Activated T-cell treated with anti-CD3 and anti-CD28 coated beads for 48 hours (primary cell): ENCODE data around the gene TMEM200C.
A peak's percentile ranks its signal among the peaks of the same experiment; 100 is the strongest.
"Not testable (repeated sequence)": the region's sequence is repeated elsewhere in the genome, so short reads cannot be mapped to it uniquely, and the experiment has no call there.

ENCODE experiments used
- DNase-seq: peaks from one replicate; pipeline ENCODE4 v3.0.0-alpha.2; 2020; ENCODE audit warnings: low read depth

Gene TMEM200C

DNA sequence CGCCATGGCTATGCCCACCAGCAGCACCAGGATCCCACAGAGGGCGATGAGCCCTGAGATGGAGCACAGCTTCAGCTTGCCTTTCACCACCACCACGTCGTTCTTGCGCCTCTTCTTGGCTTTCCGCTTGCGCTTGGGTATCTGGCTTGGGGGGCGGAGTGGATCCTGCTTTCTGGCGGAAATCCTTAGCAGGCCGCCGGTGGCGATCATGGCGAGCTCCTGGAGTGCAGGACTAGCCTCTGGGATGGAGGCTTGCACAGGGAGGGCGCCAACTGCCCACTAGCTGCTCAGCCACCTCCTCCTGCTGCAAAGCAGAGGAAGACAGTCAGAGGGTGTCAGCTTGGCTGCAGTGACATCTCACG is 3.5 kb downstream of the TMEM200C start:
- DNase-seq, result no peak

DNA sequence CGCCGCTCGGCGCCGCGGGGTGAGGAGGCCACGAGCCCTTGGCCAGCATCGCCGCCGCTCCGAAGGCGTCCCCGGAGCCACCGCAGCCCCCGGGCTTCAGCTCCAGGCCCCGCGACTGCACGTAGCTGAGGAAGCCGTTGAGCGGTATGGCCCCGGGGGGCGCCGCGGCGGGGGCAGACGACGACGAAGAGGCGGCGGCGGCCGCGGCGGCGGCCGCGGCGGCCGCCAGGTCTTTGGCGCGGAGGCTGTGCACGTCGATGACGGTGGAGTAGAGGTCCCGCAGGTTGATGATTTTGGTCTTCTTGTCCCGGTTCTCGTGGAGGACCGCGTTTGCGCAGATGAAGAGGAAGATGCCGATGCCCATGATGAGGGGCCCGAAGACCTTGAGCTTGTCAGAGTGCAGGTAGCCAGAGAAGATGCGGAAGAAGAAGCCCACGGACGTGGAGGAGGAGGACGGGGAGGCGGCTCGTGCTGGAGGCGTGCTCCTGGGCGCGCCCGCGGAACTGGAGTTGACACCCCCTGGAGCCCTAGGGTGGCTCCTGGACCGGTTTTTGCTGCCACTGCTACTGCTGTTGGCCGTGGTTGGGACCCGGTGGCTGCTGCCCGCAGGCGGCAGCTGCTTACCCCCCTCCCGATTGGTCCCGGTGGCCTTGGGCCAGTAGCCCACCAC is 4.0 kb downstream of the TMEM200C start:
- DNase-seq, result no peak

- DNase-seq, result peak; percentile 48
Measured at GRCh38 chr18:5890331-5891183, 4.8 kb downstream of the TMEM200C start.

GRCh38 chr18:5885361-5885760 is 10.0 kb downstream of the TMEM200C start:
- DNase-seq, result no peak

DNA sequence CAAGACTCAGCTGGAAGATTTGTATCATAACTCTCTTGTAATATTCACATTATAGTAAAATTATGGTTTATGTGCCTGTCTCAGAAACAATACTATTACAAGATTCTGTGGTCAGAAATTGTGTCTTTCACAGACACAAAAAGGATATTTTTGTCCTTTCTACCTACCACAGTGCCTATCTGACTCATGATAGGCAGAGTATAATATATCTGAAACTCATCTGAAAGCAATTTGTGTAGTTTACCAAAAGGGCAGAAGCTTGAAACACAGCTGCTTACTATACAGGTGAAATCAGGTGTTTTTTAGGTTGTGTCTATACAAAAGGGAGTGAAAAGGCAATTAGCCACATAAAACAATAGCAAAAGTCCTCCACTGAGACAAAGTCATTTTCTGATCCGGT is 10.9 kb downstream of the TMEM200C start:
- DNase-seq, result no peak

DNA sequence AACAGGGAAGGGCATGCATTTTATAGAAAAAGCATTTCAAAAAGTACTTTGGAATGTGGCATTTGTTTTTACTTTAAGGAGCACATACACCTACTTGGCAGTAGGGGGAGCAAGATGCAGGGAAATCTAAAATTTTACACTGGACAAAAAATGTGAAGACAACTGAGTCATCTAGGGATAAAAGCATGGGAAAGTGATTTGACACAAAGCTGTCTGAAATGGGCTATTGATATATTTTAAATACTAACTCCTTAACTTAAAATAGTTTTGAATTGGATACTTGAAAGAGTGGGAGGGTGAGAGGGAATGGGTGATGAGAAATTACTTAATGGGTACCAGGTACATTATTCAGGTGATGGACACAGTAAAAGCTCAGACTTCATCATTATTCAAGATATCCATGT is 15.8 kb downstream of the TMEM200C start:
- no peak for DNase-seq

DNA sequence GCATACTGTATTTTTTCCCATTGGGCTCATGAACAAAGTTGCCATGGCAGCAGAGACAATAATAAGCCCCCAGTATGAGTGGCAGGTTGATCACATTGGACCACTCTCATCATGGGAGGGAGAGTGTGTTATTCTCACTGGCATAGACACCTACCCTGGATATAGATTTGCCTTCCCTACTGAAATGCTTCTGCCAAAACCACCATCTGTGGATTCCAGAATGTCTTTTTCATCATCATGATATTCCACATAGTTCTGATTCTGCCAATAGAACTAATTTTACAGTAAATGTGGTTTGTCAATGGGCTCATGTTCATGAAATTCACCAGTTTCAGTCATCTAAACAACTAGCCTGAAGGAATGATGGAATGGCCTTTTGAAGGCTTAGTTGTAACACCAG is 18.4 kb downstream of the TMEM200C start:
- DNase-seq, result no peak

DNA sequence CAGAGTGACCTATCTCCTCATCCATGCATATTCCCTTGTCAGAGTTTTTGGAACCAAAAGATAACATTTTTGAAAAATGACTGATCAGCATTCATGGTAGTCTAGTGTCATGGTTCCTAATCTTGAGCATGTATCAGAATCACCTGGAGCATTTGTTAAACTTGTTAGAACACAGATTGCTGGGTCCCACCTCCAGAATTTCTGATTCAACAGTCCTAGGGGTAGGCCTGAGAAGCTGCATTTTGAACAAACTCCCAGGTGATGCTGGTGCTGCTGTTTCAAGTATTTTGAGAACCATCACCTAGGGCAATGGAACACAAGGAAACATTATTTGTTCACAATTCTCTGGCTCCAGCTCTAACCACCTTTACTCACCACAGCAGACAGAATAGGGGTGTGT is 21.0 kb downstream of the TMEM200C start:
- DNase-seq, result no peak

DNA sequence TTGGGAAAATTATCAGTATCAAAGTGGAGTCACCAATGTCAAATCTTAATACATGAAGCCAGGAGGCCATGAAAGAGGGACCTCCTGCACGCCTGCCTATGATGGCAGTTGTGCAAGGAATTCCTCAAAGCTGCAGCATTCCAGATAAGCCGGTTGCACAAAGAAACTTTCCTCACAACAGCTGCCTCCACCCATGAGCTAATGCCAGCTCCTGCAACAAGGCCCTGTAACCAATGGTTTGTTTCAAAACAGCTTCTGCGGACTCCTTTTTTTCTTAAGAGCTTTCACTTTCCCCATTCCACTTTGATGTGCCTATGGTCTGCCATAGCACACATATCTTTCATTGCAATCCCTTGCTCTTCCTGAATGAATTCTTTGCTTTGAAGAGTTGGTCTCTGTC is 22.4 kb downstream of the TMEM200C start:
- DNase-seq, result no peak

- DNase-seq, result no peak
Measured at GRCh38 chr18:5871426-5871825, 23.9 kb downstream of the TMEM200C start.

DNA sequence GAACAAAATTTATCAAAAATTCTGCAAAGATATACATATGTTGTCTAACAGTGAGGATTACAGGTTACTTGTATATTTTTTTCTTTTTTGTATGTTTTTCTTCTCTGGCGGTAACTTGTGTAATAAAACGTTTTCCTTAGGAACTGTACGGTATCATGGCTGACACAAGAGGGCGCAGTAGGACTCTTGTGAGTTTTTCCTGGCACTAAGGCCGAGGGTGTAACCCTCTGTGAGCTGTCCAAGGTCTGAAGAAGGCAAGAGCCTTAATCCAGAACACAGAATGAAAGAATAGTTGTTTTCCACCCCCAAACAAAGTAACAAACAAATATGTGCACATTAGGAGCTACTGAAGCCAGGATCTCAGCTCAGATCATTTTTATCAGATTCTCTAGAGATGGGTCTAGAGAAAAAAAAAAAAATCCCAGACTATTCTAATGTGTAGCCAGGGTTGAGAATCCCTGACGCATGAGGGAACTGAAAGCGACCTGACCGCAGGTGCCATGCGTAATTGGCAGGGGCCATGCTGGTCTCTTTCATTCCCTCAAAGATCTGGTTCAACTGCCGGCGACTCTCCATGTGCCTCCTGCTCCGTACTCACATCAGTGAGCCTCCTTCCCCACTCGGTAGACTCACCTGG is 27.0 kb downstream of the TMEM200C start:
- peak; percentile 23 for DNase-seq

- no peak for DNase-seq
Measured at GRCh38 chr18:5865521-5865920, 29.8 kb downstream of the TMEM200C start.

DNA sequence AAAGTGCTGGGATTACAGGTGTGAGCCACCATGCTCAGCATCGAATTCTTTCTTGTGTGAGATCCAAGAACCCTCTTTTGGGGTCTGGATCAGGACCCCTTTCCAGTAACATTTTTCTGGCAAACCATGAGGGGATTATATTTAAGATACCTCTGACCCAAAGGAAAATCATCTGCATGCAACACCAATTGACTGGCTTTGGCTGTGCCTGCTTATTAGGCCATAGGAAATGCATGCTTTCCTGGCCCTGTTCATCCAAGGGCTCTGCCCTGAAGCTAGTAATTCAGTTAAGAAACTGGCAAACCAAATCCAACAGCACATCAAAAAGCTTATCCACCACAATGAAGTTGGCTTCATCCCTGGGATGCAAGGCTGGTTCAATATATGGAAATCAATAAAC is 33.2 kb downstream of the TMEM200C start:
- DNase-seq, result not testable (repeated sequence)

DNA sequence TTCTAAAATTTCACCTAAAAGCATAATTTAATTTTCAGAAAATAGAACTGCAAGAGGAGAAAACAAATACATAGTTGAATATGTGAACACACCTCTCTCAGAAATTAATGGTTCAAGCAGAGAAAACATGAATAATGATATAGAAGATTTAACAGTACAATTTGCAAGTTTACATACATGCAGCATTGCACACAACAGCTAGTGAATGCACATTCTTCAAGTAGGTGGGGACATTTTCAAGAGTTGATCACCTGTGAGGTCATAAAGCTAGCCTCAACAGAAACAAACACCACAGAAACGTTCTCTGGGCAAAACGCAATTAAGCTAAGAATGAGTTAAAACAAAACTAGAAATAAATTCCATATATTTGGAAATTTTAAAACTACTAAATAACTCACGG is 38.1 kb downstream of the TMEM200C start:
- no peak for DNase-seq

GRCh38 chr18:5853253-5853652 is 42.1 kb downstream of the TMEM200C start:
- no peak for DNase-seq

DNA sequence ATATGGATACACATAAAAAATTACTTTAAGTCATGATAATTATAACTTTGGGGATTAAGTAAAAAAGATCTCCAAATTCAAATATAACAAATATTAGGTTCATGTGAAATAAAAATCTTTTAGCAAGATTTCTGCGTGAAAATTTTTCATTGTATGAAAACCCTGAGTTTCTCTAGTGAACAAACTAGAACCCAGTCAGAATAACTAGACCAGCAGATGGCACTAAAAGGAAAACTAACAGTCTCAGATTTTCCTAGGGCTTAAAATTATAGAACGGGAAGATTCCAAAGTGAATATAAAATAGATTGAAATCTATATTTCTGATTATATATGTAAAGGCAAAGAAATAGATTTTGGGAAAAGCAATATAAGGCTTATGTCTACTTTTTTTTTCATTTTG is 43.3 kb downstream of the TMEM200C start:
- no peak for DNase-seq

GRCh38 chr18:5842653-5843052 is 52.7 kb downstream of the TMEM200C start:
- no peak for DNase-seq

- no peak for DNase-seq
Measured at GRCh38 chr18:5841518-5841917, 53.8 kb downstream of the TMEM200C start.

GRCh38 chr18:5840547-5840946 is 54.8 kb downstream of the TMEM200C start:
- no peak for DNase-seq

- no peak for DNase-seq
Measured at GRCh38 chr18:5840025-5840424, 55.3 kb downstream of the TMEM200C start.

- no peak for DNase-seq
Measured at GRCh38 chr18:5839102-5839501, 56.2 kb downstream of the TMEM200C start.
